Mucosa of rectum (tissue), 2 donors: ENCODE results near the gene SLC2A2.

Experiments used
- H3K27ac ChIP-seq, 2 donors: one replicate each; pipeline ENCODE4 v1.7.0; 2013; ENCODE audit warnings: inconsistent platforms in 2 of 2, low read depth in 2 of 2, low read length in 2 of 2
- H3K27me3 ChIP-seq, 2 donors: one replicate each; pipeline ENCODE4 v1.7.0; 2013; ENCODE audit warnings: low read length in 2 of 2; ENCODE audit not compliant: control insufficient read depth in 2 of 2, insufficient read depth in 2 of 2
- H3K36me3 ChIP-seq, 2 donors: one replicate each; pipeline ENCODE4 v1.7.0; 2013; ENCODE audit warnings: low read length in 2 of 2; ENCODE audit not compliant: control insufficient read depth in 2 of 2, insufficient read depth in 2 of 2
- H3K4me1 ChIP-seq, 2 donors: one replicate each; pipeline ENCODE4 v1.7.0; 2013; ENCODE audit warnings: low read length in 2 of 2, mild to moderate bottlenecking in 1 of 2; ENCODE audit not compliant: control insufficient read depth in 2 of 2, insufficient read depth in 2 of 2
- H3K4me3 ChIP-seq, 2 donors: one replicate each; pipeline ENCODE4 v1.7.0; 2013; ENCODE audit warnings: low read length in 2 of 2
- H3K9ac ChIP-seq, 2 donors: one replicate each; pipeline ENCODE4 v1.7.0; 2013; ENCODE audit warnings: low read length in 2 of 2, low read depth in 1 of 2, mild to moderate bottlenecking in 1 of 2
- H3K9me3 ChIP-seq, 2 donors: one replicate each; pipeline ENCODE4 v1.7.0; 2013; ENCODE audit warnings: low read length in 2 of 2; ENCODE audit not compliant: control insufficient read depth in 2 of 2
- donor health status: healthy.
- donor health status: Normal muscosa, but diverticular disease.

SLC2A2 gene

DNA sequence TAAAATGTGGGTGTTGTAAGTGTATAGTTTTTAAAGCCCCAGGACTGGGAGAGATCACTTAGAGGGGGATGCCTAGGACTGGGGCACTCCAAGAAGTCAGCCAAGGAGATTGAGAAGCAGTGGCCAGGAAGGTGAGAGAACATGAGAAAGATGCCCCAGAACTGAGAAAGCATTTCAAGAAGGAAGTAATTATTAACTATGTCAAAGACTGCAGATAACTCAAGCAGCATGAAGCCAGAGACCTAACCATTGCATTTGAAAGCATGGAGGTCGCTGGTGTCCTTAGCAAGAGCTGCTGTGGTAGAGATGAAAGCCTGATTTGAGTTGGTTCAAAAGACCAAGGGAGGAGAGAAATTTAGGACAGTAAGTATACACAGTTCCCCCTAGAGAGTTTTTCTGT lies 30.6 kb upstream of the SLC2A2 start:
- H3K27me3 ChIP-seq: no peaks in the 10 kb centered on the region
- H3K4me1 ChIP-seq: peaks cover 0 to 7% of the 10 kb centered on the region in 2 donors
- no peak overlapping the region for H3K9ac ChIP-seq
- no peaks in the 10 kb centered on the region for H3K9me3 ChIP-seq
- H3K27ac ChIP-seq: no peak overlapping the region
- no peaks in the 10 kb centered on the region for H3K36me3 ChIP-seq
- H3K4me3 ChIP-seq: no peak overlapping the region

DNA sequence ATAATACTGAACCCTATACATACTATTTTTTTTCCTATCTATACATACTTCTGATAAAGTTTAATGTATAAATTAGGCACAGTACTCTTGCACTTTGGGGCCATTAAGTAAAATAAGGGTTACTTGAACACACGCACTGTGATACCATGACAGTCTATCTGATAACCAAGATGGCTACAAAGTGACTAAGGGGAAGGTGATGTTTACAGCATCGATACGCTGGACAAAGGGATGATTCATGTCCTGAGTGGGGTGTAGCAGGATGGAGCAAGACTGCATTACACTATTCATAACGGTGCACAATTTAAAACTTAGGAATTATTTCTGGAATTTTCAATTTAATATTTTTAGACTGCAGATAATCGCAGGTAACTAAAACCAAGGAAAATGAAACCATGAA lies 30.0 kb upstream of the SLC2A2 start:
- Histone ChIP-seq H3K36me3 (no peaks in the 10 kb centered on the region), H3K9me3 (no peaks in the 10 kb centered on the region), H3K9ac (no peak overlapping the region), H3K27ac (no peak overlapping the region), H3K27me3 (no peaks in the 10 kb centered on the region), H3K4me3 (no peak overlapping the region), H3K4me1 (peaks cover 0 to 7% of the 10 kb centered on the region in 2 donors)

DNA sequence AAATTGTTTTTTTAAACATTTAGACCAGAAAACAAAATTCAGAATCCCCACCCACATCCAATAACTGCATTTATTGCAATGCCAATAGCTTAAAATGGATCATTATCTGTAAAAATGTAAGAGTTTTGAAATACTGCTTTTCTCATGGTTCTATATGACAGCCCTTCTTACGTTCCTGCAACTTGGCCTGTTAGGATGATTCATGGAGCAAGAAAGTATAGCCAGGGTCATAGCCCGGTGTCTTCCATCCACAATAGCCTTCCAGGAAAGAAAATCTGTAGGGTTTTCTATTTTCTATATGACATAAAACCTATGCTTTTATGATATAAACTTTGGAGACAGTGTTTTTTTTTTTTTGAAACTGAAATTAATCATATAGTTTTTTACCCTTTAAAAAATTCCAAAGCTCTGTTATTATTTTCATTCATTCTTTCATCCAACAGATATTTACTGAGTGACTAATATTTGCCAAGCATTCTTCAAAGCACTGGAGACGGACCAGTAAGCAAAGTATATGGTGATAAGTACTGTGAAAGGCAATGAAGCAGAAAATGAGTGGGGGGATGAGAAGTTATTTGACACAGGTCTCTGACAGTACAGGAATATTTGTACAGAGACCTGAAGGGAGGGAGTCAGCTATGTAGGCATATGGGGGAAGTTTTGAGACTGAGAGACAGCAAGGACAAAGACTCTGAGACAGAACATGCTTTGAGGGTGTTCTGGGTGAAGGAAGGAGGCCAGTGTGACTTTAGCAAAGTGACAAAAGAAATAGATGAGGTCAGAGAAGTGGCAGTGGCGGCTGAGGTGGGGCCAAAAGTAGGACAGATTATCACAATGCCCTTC lies 29.0 kb upstream of the SLC2A2 start:
- no peak overlapping the region for H3K9ac ChIP-seq

DNA sequence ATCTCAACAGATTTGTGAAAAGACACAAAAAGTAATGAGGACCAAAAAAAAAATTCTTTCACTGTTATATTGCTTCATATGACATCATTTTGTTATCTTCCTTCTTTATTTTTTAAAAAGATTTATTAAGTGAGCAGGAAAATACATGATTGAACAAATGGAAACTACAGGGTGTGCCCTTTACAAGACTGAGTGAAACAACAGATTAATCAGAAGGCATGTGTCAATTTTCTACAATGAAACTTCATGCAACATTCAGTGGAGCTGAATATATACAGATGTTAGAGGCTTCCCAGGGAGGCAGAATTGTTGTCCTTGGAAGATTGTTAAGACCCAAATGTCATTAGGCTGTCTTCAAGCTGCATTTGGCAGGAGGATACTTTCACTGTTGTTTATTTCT lies 28.4 kb upstream of the SLC2A2 start:
- no peaks in the 10 kb centered on the region for H3K36me3 ChIP-seq
- no peak overlapping the region for H3K27ac ChIP-seq
- H3K9me3 ChIP-seq: no peaks in the 10 kb centered on the region
- no peak overlapping the region for H3K9ac ChIP-seq
- no peaks in the 10 kb centered on the region for H3K27me3 ChIP-seq
- peaks cover 0 to 7% of the 10 kb centered on the region in 2 donors for H3K4me1 ChIP-seq
- H3K4me3 ChIP-seq: no peak overlapping the region

More for the DNA sequence above, 29.0 kb upstream of the SLC2A2 start:
- Histone ChIP-seq H3K9me3 (no peaks in the 10 kb centered on the region), H3K27me3 (no peaks in the 10 kb centered on the region), H3K27ac (no peak overlapping the region), H3K36me3 (no peaks in the 10 kb centered on the region), H3K4me1 (peaks cover 0 to 7% of the 10 kb centered on the region in 2 donors), H3K4me3 (no peak overlapping the region)

DNA sequence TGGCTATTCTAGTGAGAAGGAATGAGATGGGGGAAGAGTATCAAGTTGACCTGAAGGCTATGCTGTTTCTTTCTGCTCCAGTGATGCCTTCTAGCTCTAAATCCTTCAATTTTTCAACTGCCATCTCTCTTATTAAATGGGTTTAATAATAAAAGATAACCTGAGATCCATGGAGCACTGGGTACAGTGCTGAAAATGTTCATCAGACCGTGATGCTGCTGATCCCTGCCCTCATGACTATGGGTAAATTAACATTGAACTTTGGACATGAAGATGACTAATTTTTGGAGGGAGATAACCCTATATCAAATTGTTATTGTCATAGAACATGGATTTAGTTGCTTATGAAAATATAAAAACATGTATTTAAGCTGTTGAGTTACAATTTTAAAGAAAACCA lies 27.7 kb upstream of the SLC2A2 start:
- Histone ChIP-seq H3K4me1 (peaks cover 0 to 5% of the 10 kb centered on the region in 2 donors), H3K9me3 (no peaks in the 10 kb centered on the region), H3K27me3 (no peaks in the 10 kb centered on the region), H3K4me3 (no peak overlapping the region), H3K9ac (no peak overlapping the region), H3K27ac (no peak overlapping the region), H3K36me3 (no peaks in the 10 kb centered on the region)

DNA sequence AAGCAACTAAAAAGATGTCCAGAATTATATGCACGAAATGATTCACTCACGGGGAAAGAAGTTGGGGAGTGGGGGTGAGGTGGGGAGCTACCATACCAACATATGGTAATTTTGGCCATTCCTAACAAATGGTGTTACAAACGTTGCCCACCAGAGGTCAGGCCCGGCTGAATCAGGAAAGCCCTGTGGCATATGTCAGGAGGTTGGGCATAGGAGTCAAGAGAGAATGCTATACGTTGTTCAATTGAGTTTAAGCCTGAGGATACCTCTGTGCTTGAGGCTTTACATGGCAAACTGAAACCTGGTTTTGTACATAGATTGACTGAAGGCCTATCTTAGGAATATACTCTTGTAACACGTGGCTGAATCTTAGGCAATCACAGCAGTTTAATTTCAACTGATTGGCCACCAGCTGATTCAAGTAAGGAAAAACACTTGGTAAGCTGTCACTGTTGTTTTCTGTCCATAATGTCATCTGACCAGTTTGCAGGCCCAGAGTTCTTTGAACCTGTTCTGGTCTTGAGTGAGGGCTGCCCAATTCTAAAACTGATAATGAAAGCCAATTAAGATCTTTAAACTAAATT lies 23.4 kb upstream of the SLC2A2 start:
- no peak overlapping the region for H3K9ac ChIP-seq
- H3K27ac ChIP-seq: no peak overlapping the region
- no peaks in the 10 kb centered on the region for H3K27me3 ChIP-seq
- H3K4me3 ChIP-seq: no peak overlapping the region
- no peaks in the 10 kb centered on the region for H3K4me1 ChIP-seq
- no peaks in the 10 kb centered on the region for H3K36me3 ChIP-seq
- H3K9me3 ChIP-seq: no peaks in the 10 kb centered on the region

DNA sequence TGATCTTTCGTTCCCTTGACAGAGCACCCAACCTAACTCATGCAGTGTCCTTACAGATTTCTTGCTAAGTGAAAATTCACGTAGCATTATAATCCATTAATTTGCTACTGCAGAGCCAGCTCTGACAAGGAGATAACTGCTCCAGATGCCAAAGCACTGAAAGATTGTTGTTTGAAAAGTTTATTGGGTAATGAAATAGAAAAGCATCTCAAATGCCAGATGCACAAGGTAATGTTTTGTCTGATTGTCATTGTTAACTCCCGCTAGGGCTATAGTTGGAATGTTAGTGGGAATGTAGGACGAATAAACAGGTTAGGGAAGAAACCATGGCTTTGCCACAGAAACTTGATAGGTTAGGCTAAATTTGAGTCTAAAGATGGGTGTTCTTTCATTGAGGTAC lies 20.2 kb upstream of the SLC2A2 start:
- Histone ChIP-seq H3K4me1 (no peaks in the 10 kb centered on the region), H3K27me3 (no peaks in the 10 kb centered on the region), H3K36me3 (no peaks in the 10 kb centered on the region), H3K27ac (no peak overlapping the region), H3K4me3 (no peak overlapping the region), H3K9me3 (no peaks in the 10 kb centered on the region), H3K9ac (no peak overlapping the region)

DNA sequence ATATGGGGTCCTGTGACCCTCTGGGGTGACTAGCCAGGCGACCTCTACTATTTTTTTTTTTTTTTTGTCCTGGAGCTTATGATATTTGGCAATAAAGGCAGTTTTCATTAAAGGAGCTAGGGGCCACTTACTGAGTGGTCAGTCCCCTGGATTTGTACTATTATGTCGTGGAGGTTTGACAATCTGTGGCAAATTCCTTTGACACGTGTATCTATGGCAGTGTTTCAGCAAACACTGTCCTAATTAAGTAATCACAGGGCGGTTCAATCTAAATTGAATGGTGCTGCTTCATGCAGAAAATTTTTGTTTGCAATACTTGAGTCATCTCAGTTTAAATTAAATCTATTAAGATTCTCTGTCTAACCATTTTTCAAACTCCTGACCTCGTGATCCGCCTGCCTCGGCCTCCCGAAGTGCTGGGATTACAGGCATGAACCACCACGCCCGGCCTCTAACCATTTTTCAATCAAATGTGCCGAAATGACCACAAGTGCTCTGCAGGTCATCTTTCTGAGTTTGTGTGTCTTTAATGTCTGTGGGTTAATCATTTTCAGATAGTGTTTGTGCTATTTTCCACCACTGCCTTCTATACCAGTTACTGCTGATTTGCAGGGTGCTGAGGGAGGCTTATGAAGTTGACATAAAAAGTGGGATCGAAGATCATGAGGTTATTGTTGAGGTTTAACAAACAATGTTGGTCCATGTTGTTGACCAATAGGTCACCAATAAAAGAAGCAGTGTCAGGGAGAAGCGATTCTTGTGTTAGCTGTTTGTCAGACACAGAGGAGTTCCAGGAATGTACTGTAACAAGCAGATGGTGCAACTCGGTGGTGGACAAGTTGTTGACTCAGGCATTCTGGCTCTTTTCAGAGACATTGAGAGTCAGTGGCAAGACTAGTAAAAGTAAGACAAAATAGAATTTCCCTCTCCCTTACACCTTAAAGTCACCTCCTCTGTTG lies 18.6 kb upstream of the SLC2A2 start:
- H3K27me3 ChIP-seq: no peaks in the 10 kb centered on the region
- H3K9ac ChIP-seq: no peak overlapping the region
- H3K4me3 ChIP-seq: no peak overlapping the region
- no peak overlapping the region for H3K27ac ChIP-seq
- no peaks in the 10 kb centered on the region for H3K4me1 ChIP-seq
- H3K9me3 ChIP-seq: no peaks in the 10 kb centered on the region
- no peaks in the 10 kb centered on the region for H3K36me3 ChIP-seq

DNA sequence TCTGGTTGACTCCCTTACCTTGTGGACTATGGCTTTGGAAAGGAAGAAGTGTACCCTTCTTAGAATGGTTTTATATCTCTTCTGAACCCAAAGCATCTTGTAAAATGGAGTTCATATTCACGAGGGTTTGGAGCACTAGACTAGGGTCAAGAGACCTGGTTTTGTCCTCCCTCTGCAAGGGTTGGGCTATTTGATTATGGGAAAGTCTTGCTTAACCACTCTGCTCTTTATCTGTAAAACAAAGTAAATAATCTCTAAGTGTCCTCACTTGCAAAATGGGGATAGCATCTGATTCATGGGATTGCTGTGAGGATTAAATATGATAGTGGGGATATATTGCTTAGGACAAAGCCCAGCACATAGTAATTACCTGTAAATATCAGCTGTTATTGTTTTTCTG lies 17.9 kb upstream of the SLC2A2 start:
- H3K9me3 ChIP-seq: no peaks in the 10 kb centered on the region
- H3K36me3 ChIP-seq: no peaks in the 10 kb centered on the region
- no peaks in the 10 kb centered on the region for H3K4me1 ChIP-seq
- no peak overlapping the region for H3K4me3 ChIP-seq
- H3K27me3 ChIP-seq: no peaks in the 10 kb centered on the region
- H3K27ac ChIP-seq: no peak overlapping the region
- no peak overlapping the region for H3K9ac ChIP-seq

DNA sequence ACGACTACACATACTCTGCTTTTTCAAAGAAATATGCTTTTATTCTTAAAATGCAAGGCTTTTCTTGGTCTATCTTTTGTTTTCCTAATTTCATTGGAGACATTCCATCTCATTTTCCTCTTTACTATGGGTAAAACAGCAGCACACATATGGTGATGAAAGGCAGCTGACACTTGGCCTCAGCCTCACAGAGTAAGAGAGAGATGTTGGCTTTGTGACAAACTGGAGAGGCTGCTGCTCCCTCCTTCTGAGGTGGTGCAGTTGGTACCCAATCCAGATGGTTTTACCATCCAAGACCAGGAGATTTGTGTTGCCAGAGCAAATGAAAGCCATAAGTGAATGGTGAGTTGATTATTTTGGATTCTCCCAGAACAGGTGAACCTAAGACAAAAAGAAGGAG lies 13.2 kb upstream of the SLC2A2 start:
- Histone ChIP-seq H3K36me3 (no peaks in the 10 kb centered on the region), H3K4me1 (no peaks in the 10 kb centered on the region), H3K9ac (no peak overlapping the region), H3K27me3 (no peaks in the 10 kb centered on the region), H3K27ac (no peak overlapping the region), H3K9me3 (no peaks in the 10 kb centered on the region), H3K4me3 (no peak overlapping the region)
